ENCODE data around the gene PPP1R1C.

- TF ChIP-seq, protein P1, sequence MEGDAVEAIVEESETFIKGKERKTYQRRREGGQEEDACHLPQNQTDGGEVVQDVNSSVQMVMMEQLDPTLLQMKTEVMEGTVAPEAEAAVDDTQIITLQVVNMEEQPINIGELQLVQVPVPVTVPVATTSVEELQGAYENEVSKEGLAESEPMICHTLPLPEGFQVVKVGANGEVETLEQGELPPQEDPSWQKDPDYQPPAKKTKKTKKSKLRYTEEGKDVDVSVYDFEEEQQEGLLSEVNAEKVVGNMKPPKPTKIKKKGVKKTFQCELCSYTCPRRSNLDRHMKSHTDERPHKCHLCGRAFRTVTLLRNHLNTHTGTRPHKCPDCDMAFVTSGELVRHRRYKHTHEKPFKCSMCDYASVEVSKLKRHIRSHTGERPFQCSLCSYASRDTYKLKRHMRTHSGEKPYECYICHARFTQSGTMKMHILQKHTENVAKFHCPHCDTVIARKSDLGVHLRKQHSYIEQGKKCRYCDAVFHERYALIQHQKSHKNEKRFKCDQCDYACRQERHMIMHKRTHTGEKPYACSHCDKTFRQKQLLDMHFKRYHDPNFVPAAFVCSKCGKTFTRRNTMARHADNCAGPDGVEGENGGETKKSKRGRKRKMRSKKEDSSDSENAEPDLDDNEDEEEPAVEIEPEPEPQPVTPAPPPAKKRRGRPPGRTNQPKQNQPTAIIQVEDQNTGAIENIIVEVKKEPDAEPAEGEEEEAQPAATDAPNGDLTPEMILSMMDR (conservative IDR thresholded peaks at IDR 0.05 in 1 of 2, IDR thresholded peaks at IDR 0.05 in 1 of 2; ENCODE audit: extremely low read depth in 1 of 2, insufficient read depth in 1 of 2, low read depth in 1 of 2, low read length in 2 of 2) = no peak
- TF ChIP-seq EZH2 (IDR thresholded peaks at IDR 0.05; ENCODE audit: borderline replicate concordance, low read length) = no peak
Observed at GRCh38 chr2:181952404-181953226, 33.0 kb upstream of the PPP1R1C start.

All from mammary epithelial cell (primary cell).